Stimulated activated CD8-positive, alpha-beta memory T cell treated with anti-CD3 and anti-CD28 coated beads, Interleukin-12 subunit alpha, Interleukin-12 subunit beta, amount 100 ng/mL, for 24 hours (primary cell): ENCODE data around the gene HPRT1.

Source experiments
- DNase-seq: peaks from one replicate; pipeline ENCODE4 v3.0.0-alpha.2; 2020; ENCODE audit errors: extremely low read depth

Gene HPRT1

GRCh38 chrX:134476284-134476683 lies 16.3 kb downstream of the HPRT1 start:
- DNase-seq: no peak

GRCh38 chrX:134478374-134478773 lies 18.4 kb downstream of the HPRT1 start:
- no peak for DNase-seq

GRCh38 chrX:134480061-134480460 lies 20.1 kb downstream of the HPRT1 start:
- no peak for DNase-seq

GRCh38 chrX:134481339-134481738 lies 21.4 kb downstream of the HPRT1 start:
- no peak for DNase-seq

GRCh38 chrX:134482371-134482770 lies 22.4 kb downstream of the HPRT1 start:
- DNase-seq: no peak

- DNase-seq: no peak
Observed at GRCh38 chrX:134484039-134484438, 24.1 kb downstream of the HPRT1 start.

- DNase-seq: no peak
Observed at GRCh38 chrX:134501941-134502340, 42.0 kb downstream of the HPRT1 start.

- no peak for DNase-seq
Observed at GRCh38 chrX:134502686-134503085, 42.7 kb downstream of the HPRT1 start.

- DNase-seq: no peak
Observed at GRCh38 chrX:134512566-134512965, 52.6 kb downstream of the HPRT1 start.

GRCh38 chrX:134513091-134513490 lies 53.1 kb downstream of the HPRT1 start:
- no peak for DNase-seq

- no peak for DNase-seq
Observed at GRCh38 chrX:134520860-134521390, 61.0 kb downstream of the HPRT1 start.

GRCh38 chrX:134524181-134524580 lies 64.2 kb downstream of the HPRT1 start:
- DNase-seq: no peak

GRCh38 chrX:134525086-134525792 lies 65.3 kb downstream of the HPRT1 start:
- DNase-seq: no peak

GRCh38 chrX:134526399-134526798 lies 66.4 kb downstream of the HPRT1 start:
- DNase-seq: no peak

- no peak for DNase-seq
Observed at GRCh38 chrX:134528960-134529359, 69.0 kb downstream of the HPRT1 start.

- no peak for DNase-seq
Observed at GRCh38 chrX:134529481-134529880, 69.5 kb downstream of the HPRT1 start.

- DNase-seq: no peak
Observed at GRCh38 chrX:134530845-134531244, 70.9 kb downstream of the HPRT1 start.

- DNase-seq: no peak
Observed at GRCh38 chrX:134533352-134533751, 73.4 kb downstream of the HPRT1 start.

GRCh38 chrX:134533952-134534351 lies 74.0 kb downstream of the HPRT1 start:
- no peak for DNase-seq

- DNase-seq: no peak
Observed at GRCh38 chrX:134537179-134537955, 77.4 kb downstream of the HPRT1 start.

- DNase-seq: no peak
Observed at GRCh38 chrX:134538316-134538715, 78.4 kb downstream of the HPRT1 start.

GRCh38 chrX:134541906-134542305 lies 81.9 kb downstream of the HPRT1 start:
- no peak for DNase-seq

- DNase-seq: no peak
Observed at GRCh38 chrX:134542485-134542884, 82.5 kb downstream of the HPRT1 start.
